Measurements from ENCODE around the gene RNF144A.

DNA sequence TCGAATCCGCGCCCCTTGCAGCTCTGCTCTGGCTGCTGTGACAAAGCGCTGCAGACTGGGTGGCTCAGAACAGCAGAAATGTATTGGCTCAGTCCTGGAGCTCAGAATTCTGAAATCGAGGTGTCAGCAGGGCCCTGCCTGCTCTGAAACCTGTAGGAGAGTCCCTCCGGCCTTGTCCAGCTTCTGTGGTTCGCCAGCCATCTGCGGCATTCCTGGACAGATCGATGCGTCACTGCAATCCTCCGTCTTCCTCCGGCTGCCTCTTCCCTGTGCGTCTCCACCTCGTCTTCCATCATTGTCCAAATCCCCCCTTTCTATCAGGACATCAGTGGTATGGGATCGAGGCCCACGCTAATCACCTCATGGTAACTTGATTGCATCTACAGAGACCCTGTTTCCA is 115.2 kb downstream of the RNF144A start:
- TF ChIP-seq JUN (CRISPR knock-in tag; IDR thresholded peaks at IDR 0.05) (no peak), FOXJ3 (CRISPR knock-in tag; IDR thresholded peaks at IDR 0.05; ENCODE audit: borderline replicate concordance) (no peak), CREB1 (CRISPR knock-in tag; IDR thresholded peaks at IDR 0.05) (no peak), ZBTB43 (CRISPR knock-in tag; IDR thresholded peaks at IDR 0.05) (no peak), NFE2L1 (CRISPR knock-in tag; IDR thresholded peaks at IDR 0.05) (no peak), MAX (CRISPR knock-in tag; IDR thresholded peaks at IDR 0.05) (no peak)
- TF ChIP-seq, protein P1, sequence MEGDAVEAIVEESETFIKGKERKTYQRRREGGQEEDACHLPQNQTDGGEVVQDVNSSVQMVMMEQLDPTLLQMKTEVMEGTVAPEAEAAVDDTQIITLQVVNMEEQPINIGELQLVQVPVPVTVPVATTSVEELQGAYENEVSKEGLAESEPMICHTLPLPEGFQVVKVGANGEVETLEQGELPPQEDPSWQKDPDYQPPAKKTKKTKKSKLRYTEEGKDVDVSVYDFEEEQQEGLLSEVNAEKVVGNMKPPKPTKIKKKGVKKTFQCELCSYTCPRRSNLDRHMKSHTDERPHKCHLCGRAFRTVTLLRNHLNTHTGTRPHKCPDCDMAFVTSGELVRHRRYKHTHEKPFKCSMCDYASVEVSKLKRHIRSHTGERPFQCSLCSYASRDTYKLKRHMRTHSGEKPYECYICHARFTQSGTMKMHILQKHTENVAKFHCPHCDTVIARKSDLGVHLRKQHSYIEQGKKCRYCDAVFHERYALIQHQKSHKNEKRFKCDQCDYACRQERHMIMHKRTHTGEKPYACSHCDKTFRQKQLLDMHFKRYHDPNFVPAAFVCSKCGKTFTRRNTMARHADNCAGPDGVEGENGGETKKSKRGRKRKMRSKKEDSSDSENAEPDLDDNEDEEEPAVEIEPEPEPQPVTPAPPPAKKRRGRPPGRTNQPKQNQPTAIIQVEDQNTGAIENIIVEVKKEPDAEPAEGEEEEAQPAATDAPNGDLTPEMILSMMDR (IDR thresholded peaks at IDR 0.05): no peak
- TF ChIP-seq, protein P2, sequence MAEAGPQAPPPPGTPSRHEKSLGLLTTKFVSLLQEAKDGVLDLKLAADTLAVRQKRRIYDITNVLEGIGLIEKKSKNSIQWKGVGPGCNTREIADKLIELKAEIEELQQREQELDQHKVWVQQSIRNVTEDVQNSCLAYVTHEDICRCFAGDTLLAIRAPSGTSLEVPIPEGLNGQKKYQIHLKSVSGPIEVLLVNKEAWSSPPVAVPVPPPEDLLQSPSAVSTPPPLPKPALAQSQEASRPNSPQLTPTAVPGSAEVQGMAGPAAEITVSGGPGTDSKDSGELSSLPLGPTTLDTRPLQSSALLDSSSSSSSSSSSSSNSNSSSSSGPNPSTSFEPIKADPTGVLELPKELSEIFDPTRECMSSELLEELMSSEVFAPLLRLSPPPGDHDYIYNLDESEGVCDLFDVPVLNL (CRISPR knock-in tag; IDR thresholded peaks at IDR 0.05; ENCODE audit: borderline replicate concordance, low read depth): no peak
